B cell (primary cell): ENCODE data around the gene AP4S1.

ENCODE experiments used
- EZH2 ChIP-seq: IDR thresholded peaks from 2 replicates; pipeline ENCODE4 v1.6.1; 2012; ENCODE audit warnings: borderline replicate concordance, low read depth, mild to moderate bottlenecking, moderate library complexity, low read length; ENCODE audit not compliant: insufficient read depth, poor library complexity, severe bottlenecking
- TF ChIP-seq, protein P1 (sequence below): fragments of 200-600 bp; IDR thresholded peaks from one replicate; pipeline ENCODE4 v1.8.0; 2022; ENCODE audit warnings: antibody characterized with exemption, mild to moderate bottlenecking

GRCh38 chr14:31043379-31043778 lies 17.9 kb downstream of the AP4S1 start:
- TF ChIP-seq, protein P1, sequence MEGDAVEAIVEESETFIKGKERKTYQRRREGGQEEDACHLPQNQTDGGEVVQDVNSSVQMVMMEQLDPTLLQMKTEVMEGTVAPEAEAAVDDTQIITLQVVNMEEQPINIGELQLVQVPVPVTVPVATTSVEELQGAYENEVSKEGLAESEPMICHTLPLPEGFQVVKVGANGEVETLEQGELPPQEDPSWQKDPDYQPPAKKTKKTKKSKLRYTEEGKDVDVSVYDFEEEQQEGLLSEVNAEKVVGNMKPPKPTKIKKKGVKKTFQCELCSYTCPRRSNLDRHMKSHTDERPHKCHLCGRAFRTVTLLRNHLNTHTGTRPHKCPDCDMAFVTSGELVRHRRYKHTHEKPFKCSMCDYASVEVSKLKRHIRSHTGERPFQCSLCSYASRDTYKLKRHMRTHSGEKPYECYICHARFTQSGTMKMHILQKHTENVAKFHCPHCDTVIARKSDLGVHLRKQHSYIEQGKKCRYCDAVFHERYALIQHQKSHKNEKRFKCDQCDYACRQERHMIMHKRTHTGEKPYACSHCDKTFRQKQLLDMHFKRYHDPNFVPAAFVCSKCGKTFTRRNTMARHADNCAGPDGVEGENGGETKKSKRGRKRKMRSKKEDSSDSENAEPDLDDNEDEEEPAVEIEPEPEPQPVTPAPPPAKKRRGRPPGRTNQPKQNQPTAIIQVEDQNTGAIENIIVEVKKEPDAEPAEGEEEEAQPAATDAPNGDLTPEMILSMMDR = no peak
- TF ChIP-seq EZH2 = no peak
